Transverse colon (tissue), 4 donors: Measurements from ENCODE around the gene WWOX.

Experiments used
- CTCF ChIP-seq, 5 experiments: fragments of 200-600 bp in 3 of 5; fragments of 450-650 bp in 2 of 5; sonication (generic) in 3 of 5; IDR thresholded peaks; 1 replicate in 2 of 5; 2 replicates in 3 of 5; pipeline ENCODE4 v1.5.1; 2016 to 2017; ENCODE audit warnings: antibody characterized with exemption in 5 of 5, inconsistent platforms in 3 of 5, mild to moderate bottlenecking in 2 of 5, moderate library complexity in 1 of 5
- EP300 ChIP-seq: sonication (generic); formaldehyde crosslinking; IDR thresholded peaks from one replicate; pipeline ENCODE4 v1.6.1; 2017; ENCODE audit warnings: antibody characterized with exemption, low read depth
- POLR2A ChIP-seq: fragments of 450-650 bp; IDR thresholded peaks from one replicate; pipeline ENCODE4 v1.6.1; 2016; ENCODE audit warnings: antibody characterized with exemption, mild to moderate bottlenecking, moderate library complexity
- POLR2AphosphoS5 ChIP-seq, 3 donors: sonication (generic); formaldehyde crosslinking; IDR thresholded peaks; one replicate each; pipeline ENCODE4 v1.6.1; 2016; ENCODE audit warnings: antibody characterized with exemption in 3 of 3

GRCh38 chr16:78783570-78784079, 684.2 kb downstream of the WWOX start:
- TF ChIP-seq CTCF (IDR thresholded peaks at IDR 0.05) (no peak), POLR2A (no peak), POLR2AphosphoS5 (IDR thresholded peaks at IDR 0.05) (no peak), EP300 (no peak)
